Mammary epithelial cell (primary cell): ENCODE data around the gene REXO1.

Experiments used
- CTCF ChIP-seq, 2 donors: IDR thresholded peaks in 1 of 2; conservative IDR thresholded peaks in 1 of 2; 2 replicates each; pipeline ENCODE4 v1.5.1; 2011 to 2012; ENCODE audit warnings: inconsistent platforms in 2 of 2, low read length in 2 of 2, mild to moderate bottlenecking in 2 of 2, control low read depth in 1 of 2, low read depth in 1 of 2; ENCODE audit not compliant: insufficient read depth in 1 of 2; ENCODE audit errors: extremely low read depth in 1 of 2
- EZH2 ChIP-seq: IDR thresholded peaks from 2 replicates; pipeline ENCODE4 v1.6.1; 2012; ENCODE audit warnings: low read length, inconsistent platforms, borderline replicate concordance

GRCh38 chr19:1848399-1849131, at the start of gene REXO1:
- TF ChIP-seq CTCF (conservative IDR thresholded peaks at IDR 0.05 in 1 of 2, IDR thresholded peaks at IDR 0.05 in 1 of 2; ENCODE audit: extremely low read depth in 1 of 2, insufficient read depth in 1 of 2, low read depth in 1 of 2, low read length in 2 of 2) (peak; percentile 84 to 91), EZH2 (no peak)
